Measurements from ENCODE around the gene SEL1L. TPM values are rescaled to one million over a fixed set of nuclear protein-coding genes. Genes with fewer than 3 reads are reported as not detected.

SEL1L gene
- total RNA-seq, 1 donor from 2014 or later, result 47.0 TPM

- H3K9me3 Mint-ChIP-seq, result no peaks in the 10 kb centered on the region
- H3K4me1 Mint-ChIP-seq, result peaks cover 35% of the 10 kb centered on the region
- peaks cover 2% of the 10 kb centered on the region for H3K27me3 Mint-ChIP-seq (ENCODE audit: low read depth)
- DNase-seq (ENCODE audit: low read depth, low spot score), result no peak
- no peak for TF ChIP-seq CTCF (conservative IDR thresholded peaks at IDR 0.05)
- no peak overlapping the region for H3K27ac Mint-ChIP-seq (ENCODE audit: unreplicated experiment)
- no peaks in the 10 kb centered on the region for H3K36me3 Mint-ChIP-seq (ENCODE audit: low read depth)
- no peak overlapping the region for H3K4me3 Mint-ChIP-seq
These were observed 84.5 kb downstream of the SEL1L start for GRCh38 chr14:81449114-81449513.

GRCh38 chr14:81447021-81447764 is 86.5 kb downstream of the SEL1L start:
- Mint-ChIP-seq H3K9me3 (no peaks in the 10 kb centered on the region), H3K4me1 (peaks cover 26% of the 10 kb centered on the region), H3K36me3 (ENCODE audit: low read depth) (no peaks in the 10 kb centered on the region), H3K27me3 (ENCODE audit: low read depth) (peaks cover 3% of the 10 kb centered on the region), H3K27ac (ENCODE audit: unreplicated experiment) (no peak overlapping the region), H3K4me3 (no peak overlapping the region)
- DNase-seq (ENCODE audit: low read depth, low spot score), result no peak
- no peak for TF ChIP-seq CTCF (conservative IDR thresholded peaks at IDR 0.05)

GRCh38 chr14:81446279-81447007 is 87.2 kb downstream of the SEL1L start:
- Mint-ChIP-seq H3K4me1 (peaks cover 31% of the 10 kb centered on the region), H3K9me3 (no peaks in the 10 kb centered on the region), H3K27ac (ENCODE audit: unreplicated experiment) (no peak overlapping the region), H3K36me3 (ENCODE audit: low read depth) (no peaks in the 10 kb centered on the region), H3K4me3 (no peak overlapping the region), H3K27me3 (ENCODE audit: low read depth) (peaks cover 5% of the 10 kb centered on the region)
- no peak for DNase-seq (ENCODE audit: low read depth, low spot score)
- TF ChIP-seq CTCF (conservative IDR thresholded peaks at IDR 0.05), result no peak

GRCh38 chr14:81441626-81442134 is 92.0 kb downstream of the SEL1L start:
- no peak for DNase-seq (ENCODE audit: low read depth, low spot score)
- peaks cover 15% of the 10 kb centered on the region for H3K4me1 Mint-ChIP-seq

GRCh38 chr14:81440041-81440440 is 93.6 kb downstream of the SEL1L start:
- H3K4me1 Mint-ChIP-seq, result peaks cover 21% of the 10 kb centered on the region
- DNase-seq (ENCODE audit: low read depth, low spot score), result no peak
- peaks cover 34% of the 10 kb centered on the region for H3K27me3 Mint-ChIP-seq (ENCODE audit: low read depth)
- no peak overlapping the region for H3K27ac Mint-ChIP-seq (ENCODE audit: unreplicated experiment)
- TF ChIP-seq CTCF (conservative IDR thresholded peaks at IDR 0.05), result no peak
- H3K4me3 Mint-ChIP-seq, result no peak overlapping the region
- H3K9me3 Mint-ChIP-seq, result no peaks in the 10 kb centered on the region
- H3K36me3 Mint-ChIP-seq (ENCODE audit: low read depth), result no peaks in the 10 kb centered on the region

More at GRCh38 chr14:81441626-81442134, 92.0 kb downstream of the SEL1L start:
- Mint-ChIP-seq H3K9me3 (no peaks in the 10 kb centered on the region), H3K36me3 (ENCODE audit: low read depth) (no peaks in the 10 kb centered on the region), H3K27ac (ENCODE audit: unreplicated experiment) (no peak overlapping the region), H3K4me3 (no peak overlapping the region), H3K27me3 (ENCODE audit: low read depth) (peaks cover 26% of the 10 kb centered on the region)
- TF ChIP-seq CTCF (conservative IDR thresholded peaks at IDR 0.05), result no peak
